Activated T-cell treated with anti-CD3 and anti-CD28 coated beads, Interleukin-2, amount 50 U/mL, for 48 hours (primary cell): Measurements from ENCODE around the gene CTSK.
"Not testable (repeated sequence)": the region's sequence is repeated elsewhere in the genome, so short reads cannot be mapped to it uniquely, and the experiment has no call there.

ENCODE experiments used
- DNase-seq, 2 experiments: peaks; one replicate each; pipeline ENCODE4 v3.0.0-alpha.2; 2020

Gene CTSK

DNA sequence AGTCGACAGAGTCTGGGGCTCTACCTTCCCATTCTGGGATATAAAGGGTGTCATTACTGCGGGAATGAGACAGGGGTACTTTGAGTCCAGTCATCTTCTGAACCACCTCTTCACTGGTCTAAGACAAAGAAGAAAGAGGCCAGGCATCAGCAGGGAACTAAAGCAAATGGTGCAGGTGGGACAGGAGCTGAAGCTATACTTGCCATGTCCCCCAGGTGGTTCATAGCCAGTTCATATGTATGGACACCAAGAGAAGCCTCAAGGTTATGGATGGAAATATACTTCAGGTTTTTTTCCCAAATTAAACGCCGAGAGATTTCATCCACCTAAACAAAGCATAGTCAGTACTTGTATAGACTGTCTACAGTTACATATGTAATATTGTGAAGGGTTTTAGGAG, 2.2 kb downstream of the CTSK start:
- DNase-seq: no peak

DNA sequence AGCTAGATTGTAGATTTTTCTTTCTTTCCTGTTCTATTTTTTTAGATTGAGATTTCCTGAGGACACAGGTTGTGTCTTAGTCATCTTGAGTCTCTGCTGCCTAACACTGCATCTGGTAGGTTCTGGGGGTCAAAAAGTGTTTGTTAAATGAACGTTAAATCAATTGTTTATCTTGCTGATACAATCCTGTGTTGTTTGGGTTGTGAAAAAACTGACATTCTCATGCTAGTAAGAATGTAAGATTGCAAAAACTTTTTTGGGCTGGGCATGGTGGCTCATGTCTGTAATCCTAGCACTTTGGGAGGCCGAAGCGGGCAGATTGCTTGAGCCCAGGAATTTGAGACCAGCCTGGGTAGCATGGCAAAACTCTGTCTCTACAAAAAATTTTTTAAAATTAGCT, 3.4 kb downstream of the CTSK start:
- DNase-seq: no peak

DNA sequence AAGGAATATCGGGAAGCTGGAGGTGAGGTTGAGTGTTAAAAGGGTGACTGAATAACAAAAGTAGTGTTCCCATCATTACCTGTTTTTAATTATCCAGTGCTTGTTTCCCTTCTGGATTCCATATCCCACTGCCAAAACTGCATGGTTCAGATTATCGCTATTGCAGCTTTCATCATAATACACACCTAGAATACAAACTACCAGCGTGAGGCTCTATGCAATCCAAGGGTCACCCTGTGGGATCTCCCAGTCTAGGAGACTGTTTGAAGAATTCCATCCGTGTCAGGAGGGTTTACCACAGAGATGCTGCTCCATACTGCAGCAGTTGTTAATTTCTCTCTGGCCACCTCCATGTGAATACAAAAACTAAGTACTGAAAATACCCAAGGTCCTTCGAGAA, 9.0 kb downstream of the CTSK start:
- DNase-seq: no peak

DNA sequence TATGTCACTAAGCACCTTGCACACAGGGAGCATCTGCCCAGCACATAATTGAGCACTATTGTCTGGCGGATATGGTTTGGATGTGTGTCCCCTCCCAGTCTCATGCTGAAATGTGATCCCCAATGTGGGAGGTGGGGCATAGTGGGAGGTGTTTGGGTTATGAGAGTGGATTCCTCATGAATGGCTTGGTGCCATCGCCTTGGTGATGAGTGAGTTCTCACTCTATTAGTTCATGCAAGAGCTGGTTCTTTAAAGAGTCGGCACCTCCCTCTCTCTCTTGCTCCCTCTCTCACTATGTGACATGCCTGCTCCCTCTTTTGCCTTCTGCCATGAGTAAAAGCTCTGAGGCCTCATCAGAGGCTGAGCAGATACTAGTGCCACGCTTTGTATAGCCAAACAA, 9.5 kb downstream of the CTSK start:
- DNase-seq: no peak

DNA sequence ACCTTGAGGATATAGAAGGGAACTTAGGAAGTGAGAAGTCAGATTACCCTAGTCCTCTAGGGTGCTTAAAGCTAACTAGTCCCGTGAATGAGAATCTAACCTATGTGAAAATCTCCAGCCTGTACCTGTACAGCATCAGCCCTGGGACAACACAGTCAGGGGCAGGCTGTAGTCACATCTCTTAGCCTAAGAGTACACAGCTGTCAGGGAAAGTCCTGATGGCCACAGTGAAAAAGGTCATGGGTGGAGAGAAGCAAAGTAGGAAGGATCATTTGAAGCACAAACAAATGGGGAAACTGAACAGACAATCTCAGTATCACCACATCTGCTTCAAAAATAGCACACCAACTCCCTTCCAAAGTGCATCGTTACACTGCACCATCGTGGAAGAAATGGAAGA, 11.7 kb downstream of the CTSK start:
- no peak for DNase-seq

DNA sequence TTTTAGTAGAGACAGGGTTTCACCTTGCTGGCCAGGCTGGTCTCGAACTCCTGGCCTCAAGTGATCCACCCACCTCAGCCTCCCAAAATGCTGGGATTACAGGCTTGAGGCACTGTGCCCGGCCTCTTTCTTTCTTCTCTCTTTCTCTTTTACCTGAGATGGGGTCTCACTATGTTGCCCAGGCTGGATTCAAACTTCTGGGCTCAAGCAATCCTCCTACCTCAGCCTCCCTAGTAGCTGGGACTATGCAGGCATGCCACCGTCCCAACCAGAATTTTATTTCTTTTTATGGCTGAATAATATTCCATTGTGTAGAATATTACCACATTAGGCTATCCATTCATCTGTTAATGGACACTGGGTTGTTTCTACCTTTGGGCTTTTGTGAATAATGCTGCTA, 14.3 kb downstream of the CTSK start:
- DNase-seq: not testable (repeated sequence)

DNA sequence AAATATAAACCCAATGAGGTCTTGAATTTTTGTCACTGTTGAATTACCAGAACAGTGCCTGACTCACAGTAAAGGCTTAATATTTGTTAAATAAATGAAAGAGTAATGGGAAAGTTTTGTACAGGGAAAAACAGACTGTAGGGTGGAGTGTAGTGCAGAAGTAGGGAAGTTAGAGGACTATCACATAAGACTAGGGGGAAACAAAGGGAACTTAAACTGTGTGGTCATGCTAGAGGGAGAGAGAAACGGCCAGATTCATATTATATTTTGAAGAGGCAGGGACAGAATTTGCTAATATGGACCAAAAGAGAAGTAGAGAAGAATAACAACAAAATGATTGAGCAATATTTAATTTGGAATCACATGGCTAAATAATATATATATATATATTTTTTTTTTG, 14.8 kb downstream of the CTSK start:
- no peak for DNase-seq

DNA sequence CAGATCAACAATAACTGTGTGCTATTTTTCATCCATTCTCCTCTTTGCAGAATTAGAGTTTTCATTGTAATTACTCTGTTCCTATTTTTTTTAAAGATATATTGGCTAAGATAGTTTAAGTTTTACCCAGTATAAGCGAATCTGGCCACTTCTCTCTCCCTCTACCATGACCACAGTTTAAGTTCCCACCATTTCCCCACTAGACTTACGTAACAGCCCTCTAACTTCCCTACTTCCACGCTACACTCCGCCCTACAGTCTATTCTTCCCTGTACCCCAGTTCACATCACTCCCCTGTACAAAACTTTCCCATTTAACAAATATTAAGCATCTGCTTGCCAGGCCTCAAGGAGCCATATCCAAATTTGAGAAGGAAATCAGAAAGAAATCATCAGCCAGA, 16.5 kb downstream of the CTSK start:
- DNase-seq: no peak

DNA sequence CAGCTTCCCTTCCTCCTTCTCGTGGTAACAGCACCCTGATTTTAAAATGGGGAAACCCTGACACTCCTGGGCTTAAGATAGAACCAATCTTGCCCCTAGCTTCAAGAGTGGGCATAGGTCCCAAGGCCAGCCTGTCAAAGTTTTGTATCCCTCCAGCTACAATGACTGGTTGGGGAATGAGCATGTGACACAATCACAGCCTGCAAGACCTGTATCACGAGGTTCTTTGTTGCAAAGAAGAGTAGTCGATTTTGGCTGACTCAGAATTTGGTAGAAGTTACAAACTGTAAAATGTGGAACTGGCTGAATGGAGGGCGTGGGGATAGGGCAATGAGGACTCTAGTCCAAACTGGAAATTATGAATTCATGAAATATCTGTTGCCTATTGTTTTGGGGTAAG, 18.7 kb downstream of the CTSK start:
- no peak for DNase-seq

DNA sequence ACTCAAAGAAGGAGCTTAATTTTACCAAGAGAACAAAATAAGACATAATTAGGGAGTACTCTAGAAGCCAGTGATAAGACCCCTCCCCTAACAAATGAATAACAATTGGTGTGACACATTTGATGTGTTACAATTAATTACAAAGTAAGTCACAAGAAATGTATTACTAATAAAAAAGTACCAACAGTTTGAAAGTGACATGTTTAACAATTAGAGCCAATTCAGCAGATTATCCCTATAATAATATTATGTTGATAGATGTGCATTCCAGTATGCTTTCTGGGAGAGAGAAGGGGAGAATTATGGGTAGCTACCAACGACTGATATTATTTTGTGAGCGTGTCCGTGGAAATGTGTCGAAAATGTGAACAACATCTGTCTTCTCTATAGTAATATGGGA, 19.1 kb downstream of the CTSK start:
- DNase-seq: no peak

DNA sequence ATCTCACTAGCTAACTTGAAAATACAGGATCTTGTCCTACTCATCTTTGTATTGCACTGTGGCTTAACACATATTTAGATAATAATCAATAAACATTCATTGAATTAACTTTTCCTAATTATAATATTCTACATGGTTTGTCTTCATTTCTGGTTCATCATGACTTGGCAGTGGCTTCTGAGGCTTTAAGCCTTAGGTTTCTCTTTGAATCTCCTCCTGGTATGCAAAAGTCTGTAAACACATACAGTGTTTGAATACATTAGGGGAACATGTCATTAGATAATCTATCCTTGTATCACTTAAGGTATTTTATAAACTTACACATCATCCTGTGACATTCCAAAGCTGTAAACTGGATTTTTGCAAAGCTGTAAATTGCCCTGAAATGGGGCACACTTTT, 20.6 kb downstream of the CTSK start:
- DNase-seq: no peak

DNA sequence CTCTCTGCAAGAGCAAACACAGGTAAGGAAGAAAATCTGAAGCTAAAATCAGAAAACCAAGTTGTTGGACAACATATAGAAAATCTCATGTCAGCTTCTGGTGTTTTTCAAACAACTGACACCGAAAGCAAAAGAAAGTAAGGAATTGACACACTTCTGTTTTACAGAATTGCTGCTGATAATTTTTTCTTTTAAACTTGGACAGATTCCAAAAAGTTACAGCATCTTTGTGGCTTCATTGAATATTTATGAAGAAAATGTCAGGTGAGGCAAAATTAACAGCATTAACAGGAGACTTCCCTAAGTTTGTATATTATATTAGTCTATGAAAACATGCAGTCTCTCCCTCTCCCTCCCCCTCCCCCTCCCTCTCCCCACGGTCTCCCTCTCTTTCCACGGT, 27.6 kb downstream of the CTSK start:
- no peak for DNase-seq

DNA sequence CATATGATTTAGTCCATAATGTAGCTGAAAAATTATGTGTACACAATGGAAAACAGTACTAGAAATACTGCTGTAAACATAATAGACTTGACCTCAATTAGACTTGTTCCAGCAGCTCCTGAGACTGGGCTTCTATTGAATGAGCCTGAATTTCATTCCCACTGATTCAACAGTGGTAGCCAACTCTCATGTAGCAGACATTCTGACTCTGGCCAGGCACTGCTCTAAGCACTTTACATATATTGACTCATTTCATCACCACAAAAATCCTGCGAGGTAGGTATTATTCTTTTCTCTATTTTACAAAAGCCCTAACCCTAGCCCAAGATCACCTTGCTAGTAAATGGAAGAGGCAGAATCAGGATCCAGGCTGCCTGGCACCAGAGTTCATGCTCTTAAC, 29.7 kb downstream of the CTSK start:
- DNase-seq: no peak

DNA sequence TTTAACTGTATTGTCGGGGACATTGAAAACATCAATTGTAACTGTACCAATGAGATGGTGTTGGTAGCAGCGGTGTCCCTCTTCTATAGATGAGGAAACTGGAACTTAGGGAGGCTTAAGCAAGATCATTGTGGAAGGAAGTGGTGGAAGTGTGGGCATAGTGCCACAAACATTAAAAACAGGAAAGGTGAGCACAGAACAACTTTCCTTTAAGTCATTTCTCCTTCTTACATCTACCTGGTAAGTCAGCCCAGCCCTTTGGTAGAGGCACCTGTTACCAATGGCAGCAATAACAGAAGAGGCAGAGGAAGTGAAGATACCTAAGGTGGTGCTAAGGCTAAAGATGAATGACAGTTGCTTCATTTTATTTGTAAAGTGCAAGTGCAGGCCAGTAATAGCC, 30.5 kb downstream of the CTSK start:
- DNase-seq: no peak

DNA sequence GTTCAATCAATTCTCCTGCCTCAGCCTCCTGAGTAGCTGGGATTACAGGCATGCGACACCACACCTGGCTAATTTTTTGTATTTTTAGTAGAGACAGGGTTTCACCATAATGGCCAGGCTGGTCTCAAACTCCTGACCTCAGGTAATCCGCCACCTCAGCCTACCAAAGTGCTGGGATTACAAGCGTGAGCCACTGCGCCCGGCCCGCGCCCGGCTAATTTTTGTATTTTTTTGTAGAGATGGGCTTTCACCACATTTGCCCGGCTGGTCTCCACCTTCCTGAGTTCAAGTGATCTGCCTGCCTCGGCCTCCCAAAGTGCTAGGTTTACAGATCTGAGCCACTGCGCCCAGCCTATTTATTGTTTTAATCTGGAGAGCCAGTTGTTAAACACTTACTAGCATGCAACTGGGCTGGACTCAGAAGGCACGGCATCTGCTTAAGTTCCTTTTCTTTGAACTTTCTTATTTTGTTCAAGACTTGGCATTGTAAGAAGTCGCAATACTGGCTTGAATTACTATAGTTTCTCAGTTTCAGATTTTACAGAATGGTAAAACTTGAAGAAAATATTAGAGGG, 32.0 kb downstream of the CTSK start:
- not testable (repeated sequence) for DNase-seq

DNA sequence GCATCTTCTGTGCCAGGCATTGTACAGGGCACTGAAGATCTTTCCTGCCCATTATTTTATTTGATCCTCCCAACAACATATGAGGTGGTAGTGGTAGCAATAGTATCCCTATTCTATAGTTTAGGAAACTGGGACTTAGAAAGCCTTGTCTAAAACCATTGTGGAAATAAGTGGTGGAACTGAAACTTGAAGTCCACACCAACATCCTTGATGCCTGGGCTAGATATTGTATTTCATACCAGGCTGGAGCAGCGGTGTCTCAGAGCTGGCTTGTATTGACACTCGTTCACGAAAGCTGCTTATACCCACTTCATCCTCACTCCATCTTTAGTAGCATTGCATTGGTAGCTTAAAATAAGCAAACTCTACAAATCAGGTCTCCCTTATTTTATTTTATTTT, 32.8 kb downstream of the CTSK start:
- DNase-seq: no peak

DNA sequence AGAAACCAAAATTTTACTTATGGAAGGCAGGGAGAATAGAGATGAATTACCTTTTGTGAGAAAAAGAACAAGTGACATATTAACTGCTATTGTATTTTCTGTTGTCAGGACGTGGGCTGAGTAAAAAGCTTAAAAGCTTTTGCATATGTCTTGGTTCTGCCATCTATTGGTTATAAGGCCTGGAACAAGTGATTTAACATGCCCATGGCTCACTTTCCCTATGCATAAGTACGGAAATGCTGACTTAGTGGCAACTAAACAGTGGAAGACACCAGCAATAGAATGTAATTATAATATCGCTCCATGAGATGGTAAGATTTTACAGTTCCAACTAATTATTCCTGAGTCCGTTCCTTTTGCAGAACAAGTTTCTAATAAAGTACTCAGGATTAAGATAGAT, 35.7 kb downstream of the CTSK start:
- DNase-seq: no peak

DNA sequence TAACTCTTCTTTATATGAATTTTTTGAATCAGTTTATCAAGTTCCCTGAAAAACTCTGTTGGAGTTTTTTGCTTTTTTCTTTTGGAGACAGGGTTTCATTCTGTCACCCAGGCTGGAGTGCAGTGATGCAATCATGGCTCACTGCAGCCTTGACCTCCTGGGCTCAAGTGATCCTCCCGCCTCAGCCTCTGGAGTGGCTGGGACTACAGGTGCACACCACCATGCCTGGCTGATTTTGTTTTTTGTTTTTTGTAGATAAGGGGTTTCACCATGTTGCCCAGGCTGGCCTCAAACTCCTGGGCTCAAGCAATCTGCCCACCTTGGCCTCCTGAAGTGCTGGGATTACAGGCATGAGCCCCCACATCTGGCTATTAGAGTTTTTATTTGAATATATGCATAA, 40.4 kb downstream of the CTSK start:
- DNase-seq: not testable (repeated sequence)

DNA sequence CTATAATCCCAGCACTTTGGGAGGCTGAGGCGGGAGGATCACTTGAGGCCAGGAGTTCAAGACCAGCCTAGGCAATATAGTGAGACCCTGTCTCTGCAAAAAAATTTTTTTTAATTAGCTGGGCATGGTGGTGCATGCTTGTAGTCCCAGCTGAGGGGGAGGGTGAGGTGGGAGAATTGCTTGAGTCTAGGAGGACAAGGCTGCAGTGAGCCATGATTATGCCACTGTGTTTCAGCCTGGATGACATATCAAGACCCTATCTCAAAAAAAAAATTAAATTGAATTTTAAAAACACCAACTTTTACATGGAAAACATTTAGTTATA, 42.1 kb downstream of the CTSK start:
- DNase-seq: peak; percentile 30 to 36

DNA sequence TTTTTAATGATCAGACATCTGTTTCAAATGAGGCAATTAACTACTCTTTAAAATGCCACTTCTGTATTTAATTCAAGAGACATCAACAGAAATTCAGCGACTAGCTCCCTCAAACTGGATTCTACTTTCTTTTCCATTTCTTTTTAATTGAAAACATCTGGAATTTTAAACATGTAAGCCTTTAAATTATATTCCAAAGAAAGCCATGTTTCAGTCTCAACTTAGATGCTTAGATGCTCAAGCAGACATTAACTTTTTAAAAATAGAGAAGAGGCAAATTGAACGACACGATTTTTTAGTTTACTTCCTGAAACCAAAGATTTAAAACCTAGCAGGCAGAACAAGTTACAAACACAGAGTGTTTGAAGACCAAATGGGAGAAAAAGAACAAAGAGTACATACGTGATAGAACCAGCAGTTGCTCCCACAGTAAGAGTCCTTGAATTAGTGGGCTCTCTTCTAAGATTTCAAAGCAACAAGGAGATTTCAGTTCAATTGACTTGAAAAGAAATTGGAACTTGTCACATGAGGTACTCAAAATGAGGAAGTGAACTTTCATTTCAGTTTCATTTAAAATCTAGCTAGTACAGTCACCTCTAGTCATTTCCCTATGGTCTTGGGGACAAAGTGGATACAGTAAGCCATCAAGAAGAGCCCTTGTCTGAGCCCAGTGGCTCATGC, 42.6 kb downstream of the CTSK start, which contains the start of gene CTSS:
Gene CTSS, minus strand, starts transcription at position 483 of the 681 bp plus-strand sequence. CDS start 1,015 bp downstream, outside the sequence.
- DNase-seq: no peak

DNA sequence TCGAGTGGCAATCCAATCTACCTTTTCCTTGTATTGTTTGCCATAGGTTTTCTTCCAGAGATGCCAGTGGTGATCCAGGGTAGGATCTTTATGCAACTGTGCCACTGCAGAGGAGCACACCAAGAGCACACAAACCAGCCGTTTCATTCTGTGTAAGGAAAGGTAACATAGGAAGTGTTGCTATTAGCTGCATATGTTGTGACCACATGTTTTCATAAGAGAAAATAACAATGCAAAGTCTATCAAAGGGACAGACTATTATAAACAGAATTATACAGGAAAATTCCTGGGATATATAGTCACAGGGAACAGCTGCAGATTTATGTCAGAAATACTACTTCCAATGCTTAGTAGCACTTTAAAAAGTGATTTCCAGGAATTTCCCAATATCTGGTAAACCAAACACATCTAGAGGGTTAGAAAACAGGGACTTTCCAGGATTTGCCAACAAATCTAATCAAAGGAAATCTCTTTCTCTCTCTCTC, 43.4 kb downstream of the CTSK start:
- DNase-seq: no peak

DNA sequence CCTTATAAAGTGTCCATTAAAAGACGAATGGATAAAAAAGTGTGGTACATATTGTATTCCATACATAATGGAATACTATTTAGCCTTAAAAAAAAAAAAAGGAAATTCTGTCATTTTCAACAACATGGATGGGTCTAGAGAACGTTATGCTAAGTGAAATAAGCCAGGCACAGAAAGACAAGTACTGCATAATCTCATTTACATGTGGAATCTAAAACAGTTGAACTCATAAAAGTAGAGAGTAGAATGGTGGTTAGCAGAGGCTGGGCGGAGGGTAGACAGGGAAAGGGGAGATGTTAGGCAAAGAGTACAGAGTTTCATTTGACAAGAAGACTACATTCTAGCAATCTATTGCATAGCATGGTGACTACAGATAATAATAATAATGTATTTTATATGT, 45.0 kb downstream of the CTSK start:
- DNase-seq: no peak

DNA sequence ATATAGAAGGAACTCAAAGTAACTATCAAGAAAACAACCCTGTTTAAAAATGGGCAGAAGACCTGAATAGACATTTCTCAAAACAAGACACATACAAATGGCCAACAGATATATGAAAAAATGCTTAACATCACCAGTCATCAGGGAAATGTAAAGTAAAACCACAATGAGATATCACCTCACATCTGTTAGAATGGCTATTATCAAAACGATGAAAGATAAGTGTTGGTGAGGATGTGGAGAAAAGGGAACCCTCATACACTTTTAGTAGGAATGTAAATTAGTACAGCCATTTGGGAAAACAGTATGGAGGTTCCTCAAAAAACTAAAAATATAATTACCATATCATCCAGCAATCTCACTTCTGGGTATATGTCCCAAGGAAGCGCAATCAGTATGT, 45.5 kb downstream of the CTSK start:
- DNase-seq: no peak

DNA sequence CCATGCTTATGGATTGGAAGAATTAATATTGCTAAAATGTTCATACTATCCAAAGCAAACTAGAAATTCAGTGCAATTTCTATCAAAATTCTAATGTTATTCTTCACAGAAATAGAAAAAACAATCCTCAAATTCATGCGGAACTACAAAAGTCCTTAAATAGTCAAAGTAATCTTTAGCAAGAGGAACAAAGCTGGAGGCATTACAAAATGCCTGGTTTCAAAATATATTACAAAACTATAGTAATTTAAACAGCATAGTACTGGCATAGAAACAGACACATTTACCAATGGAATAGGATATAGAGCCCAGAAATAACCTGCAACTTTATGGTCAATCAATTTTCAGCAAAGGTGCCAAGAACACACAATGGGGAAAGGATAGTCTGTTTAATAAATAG, 46.3 kb downstream of the CTSK start:
- DNase-seq: no peak

DNA sequence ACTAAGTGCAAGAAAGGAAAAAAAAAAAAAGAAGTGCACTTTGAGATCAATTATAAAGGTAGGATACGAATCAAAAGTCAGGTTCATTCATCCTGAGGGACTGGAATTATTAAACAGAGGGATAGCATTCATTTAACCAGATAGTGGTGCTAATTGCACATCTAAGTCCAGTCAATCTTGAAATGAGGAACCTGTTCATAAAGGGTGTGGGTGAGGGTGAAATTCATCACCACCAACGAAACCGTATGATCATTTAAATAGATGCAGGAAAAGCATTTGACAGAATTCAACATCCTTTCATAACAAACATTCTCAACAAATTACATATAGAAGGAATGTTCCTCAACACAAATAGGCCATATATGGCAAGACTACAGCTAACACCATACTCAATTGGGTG, 48.0 kb downstream of the CTSK start:
- no peak for DNase-seq
